H1 (cell line): ENCODE data around the gene PGAM5.

ENCODE experiments used
- CEBPB ChIP-seq: IDR thresholded peaks from 2 replicates; pipeline ENCODE4 v1.6.1; 2012; ENCODE audit warnings: low read depth, low read length
- EGR1 ChIP-seq: IDR thresholded peaks from 2 replicates; pipeline ENCODE4 v1.6.1; 2011; ENCODE audit warnings: low read depth, low read length, borderline replicate concordance
- EP300 ChIP-seq, 2 experiments: IDR thresholded peaks; 1 replicate in 1 of 2; 2 replicates in 1 of 2; pipeline ENCODE4 v1.6.1; 2011 to 2012; ENCODE audit warnings: low read depth in 2 of 2, low read length in 2 of 2, mild to moderate bottlenecking in 2 of 2, borderline replicate concordance in 1 of 2, inconsistent platforms in 1 of 2, moderate library complexity in 1 of 2
- HDAC6 ChIP-seq: IDR thresholded peaks from one replicate; pipeline ENCODE4 v1.7.1; 2012; ENCODE audit warnings: low read depth, mild to moderate bottlenecking, inconsistent platforms, low read length, moderate library complexity
- JUN ChIP-seq: IDR thresholded peaks from 2 replicates; pipeline ENCODE4 v1.6.1; 2011; ENCODE audit warnings: low read depth, mild to moderate bottlenecking, improper control_type of control experiment, low read length
- JUND ChIP-seq: IDR thresholded peaks from 2 replicates; pipeline ENCODE4 v1.6.1; 2011; ENCODE audit warnings: mild to moderate bottlenecking, improper control_type of control experiment, low read length
- KDM1A ChIP-seq: fragments of 200-600, 300-600 bp; sonication (generic); IDR thresholded peaks from 2 replicates; pipeline ENCODE4 v1.7.1; 2016; ENCODE audit warnings: mild to moderate bottlenecking, low read length, borderline replicate concordance
- POLR2AphosphoS5 ChIP-seq: IDR thresholded peaks from 2 replicates; pipeline ENCODE4 v1.6.1; 2011; ENCODE audit warnings: low read depth, low read length
- RAD21 ChIP-seq, 2 experiments: IDR thresholded peaks in 1 of 2; conservative IDR thresholded peaks in 1 of 2; 2 replicates each; pipeline ENCODE4 v1.6.1; 2011; ENCODE audit warnings: low read depth in 2 of 2, low read length in 2 of 2, improper control_type of control experiment in 1 of 2, inconsistent platforms in 1 of 2, mild to moderate bottlenecking in 1 of 2, moderate library complexity in 1 of 2
- RBBP5 ChIP-seq: IDR thresholded peaks from 2 replicates; pipeline ENCODE4 v1.7.1; 2012; ENCODE audit warnings: low read depth, mild to moderate bottlenecking, inconsistent platforms, low read length, moderate library complexity, borderline replicate concordance
- SUZ12 ChIP-seq: fragments of 200-600 bp; sonication (generic); IDR thresholded peaks from 2 replicates; pipeline ENCODE4 v1.6.1; 2012; ENCODE audit warnings: mild to moderate bottlenecking, inconsistent platforms, low read length, moderate library complexity, mixed read lengths
- TF ChIP-seq, protein P1 (sequence below), 3 experiments: IDR thresholded peaks; 1 replicate in 2 of 3; 2 replicates in 1 of 3; pipeline versions ENCODE4 v1.5.1 to v1.6.1; 2011; ENCODE audit warnings: low read length in 3 of 3, mild to moderate bottlenecking in 3 of 3, inconsistent platforms in 2 of 3, low read depth in 1 of 3, moderate library complexity in 1 of 3; ENCODE audit not compliant: insufficient read depth in 1 of 3; ENCODE audit errors: control extremely low read depth in 1 of 3
- TF ChIP-seq, protein P2 (sequence below): fragments of 300-600 bp; sonication (generic); IDR thresholded peaks from 2 replicates; pipeline ENCODE4 v1.7.1; 2012; ENCODE audit warnings: low read length, moderate library complexity, mild to moderate bottlenecking, inconsistent platforms; ENCODE audit not compliant: insufficient replicate concordance
- TF ChIP-seq, protein P3 (sequence below): IDR thresholded peaks from 2 replicates; pipeline ENCODE4 v1.6.1; 2011; ENCODE audit warnings: low read depth, mild to moderate bottlenecking, low read length; ENCODE audit not compliant: insufficient read depth

GRCh38 chr12:132686825-132687210 lies 23.8 kb upstream of the PGAM5 start:
- no peak for TF ChIP-seq CEBPB
- TF ChIP-seq JUN = no peak
- TF ChIP-seq, protein P1, sequence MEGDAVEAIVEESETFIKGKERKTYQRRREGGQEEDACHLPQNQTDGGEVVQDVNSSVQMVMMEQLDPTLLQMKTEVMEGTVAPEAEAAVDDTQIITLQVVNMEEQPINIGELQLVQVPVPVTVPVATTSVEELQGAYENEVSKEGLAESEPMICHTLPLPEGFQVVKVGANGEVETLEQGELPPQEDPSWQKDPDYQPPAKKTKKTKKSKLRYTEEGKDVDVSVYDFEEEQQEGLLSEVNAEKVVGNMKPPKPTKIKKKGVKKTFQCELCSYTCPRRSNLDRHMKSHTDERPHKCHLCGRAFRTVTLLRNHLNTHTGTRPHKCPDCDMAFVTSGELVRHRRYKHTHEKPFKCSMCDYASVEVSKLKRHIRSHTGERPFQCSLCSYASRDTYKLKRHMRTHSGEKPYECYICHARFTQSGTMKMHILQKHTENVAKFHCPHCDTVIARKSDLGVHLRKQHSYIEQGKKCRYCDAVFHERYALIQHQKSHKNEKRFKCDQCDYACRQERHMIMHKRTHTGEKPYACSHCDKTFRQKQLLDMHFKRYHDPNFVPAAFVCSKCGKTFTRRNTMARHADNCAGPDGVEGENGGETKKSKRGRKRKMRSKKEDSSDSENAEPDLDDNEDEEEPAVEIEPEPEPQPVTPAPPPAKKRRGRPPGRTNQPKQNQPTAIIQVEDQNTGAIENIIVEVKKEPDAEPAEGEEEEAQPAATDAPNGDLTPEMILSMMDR (IDR thresholded peaks at IDR 0.05; ENCODE audit: control extremely low read depth in 1 of 3, insufficient read depth in 1 of 3, low read depth in 1 of 3, low read length in 3 of 3) = no peak
- TF ChIP-seq POLR2AphosphoS5 = no peak
- TF ChIP-seq, protein P2, sequence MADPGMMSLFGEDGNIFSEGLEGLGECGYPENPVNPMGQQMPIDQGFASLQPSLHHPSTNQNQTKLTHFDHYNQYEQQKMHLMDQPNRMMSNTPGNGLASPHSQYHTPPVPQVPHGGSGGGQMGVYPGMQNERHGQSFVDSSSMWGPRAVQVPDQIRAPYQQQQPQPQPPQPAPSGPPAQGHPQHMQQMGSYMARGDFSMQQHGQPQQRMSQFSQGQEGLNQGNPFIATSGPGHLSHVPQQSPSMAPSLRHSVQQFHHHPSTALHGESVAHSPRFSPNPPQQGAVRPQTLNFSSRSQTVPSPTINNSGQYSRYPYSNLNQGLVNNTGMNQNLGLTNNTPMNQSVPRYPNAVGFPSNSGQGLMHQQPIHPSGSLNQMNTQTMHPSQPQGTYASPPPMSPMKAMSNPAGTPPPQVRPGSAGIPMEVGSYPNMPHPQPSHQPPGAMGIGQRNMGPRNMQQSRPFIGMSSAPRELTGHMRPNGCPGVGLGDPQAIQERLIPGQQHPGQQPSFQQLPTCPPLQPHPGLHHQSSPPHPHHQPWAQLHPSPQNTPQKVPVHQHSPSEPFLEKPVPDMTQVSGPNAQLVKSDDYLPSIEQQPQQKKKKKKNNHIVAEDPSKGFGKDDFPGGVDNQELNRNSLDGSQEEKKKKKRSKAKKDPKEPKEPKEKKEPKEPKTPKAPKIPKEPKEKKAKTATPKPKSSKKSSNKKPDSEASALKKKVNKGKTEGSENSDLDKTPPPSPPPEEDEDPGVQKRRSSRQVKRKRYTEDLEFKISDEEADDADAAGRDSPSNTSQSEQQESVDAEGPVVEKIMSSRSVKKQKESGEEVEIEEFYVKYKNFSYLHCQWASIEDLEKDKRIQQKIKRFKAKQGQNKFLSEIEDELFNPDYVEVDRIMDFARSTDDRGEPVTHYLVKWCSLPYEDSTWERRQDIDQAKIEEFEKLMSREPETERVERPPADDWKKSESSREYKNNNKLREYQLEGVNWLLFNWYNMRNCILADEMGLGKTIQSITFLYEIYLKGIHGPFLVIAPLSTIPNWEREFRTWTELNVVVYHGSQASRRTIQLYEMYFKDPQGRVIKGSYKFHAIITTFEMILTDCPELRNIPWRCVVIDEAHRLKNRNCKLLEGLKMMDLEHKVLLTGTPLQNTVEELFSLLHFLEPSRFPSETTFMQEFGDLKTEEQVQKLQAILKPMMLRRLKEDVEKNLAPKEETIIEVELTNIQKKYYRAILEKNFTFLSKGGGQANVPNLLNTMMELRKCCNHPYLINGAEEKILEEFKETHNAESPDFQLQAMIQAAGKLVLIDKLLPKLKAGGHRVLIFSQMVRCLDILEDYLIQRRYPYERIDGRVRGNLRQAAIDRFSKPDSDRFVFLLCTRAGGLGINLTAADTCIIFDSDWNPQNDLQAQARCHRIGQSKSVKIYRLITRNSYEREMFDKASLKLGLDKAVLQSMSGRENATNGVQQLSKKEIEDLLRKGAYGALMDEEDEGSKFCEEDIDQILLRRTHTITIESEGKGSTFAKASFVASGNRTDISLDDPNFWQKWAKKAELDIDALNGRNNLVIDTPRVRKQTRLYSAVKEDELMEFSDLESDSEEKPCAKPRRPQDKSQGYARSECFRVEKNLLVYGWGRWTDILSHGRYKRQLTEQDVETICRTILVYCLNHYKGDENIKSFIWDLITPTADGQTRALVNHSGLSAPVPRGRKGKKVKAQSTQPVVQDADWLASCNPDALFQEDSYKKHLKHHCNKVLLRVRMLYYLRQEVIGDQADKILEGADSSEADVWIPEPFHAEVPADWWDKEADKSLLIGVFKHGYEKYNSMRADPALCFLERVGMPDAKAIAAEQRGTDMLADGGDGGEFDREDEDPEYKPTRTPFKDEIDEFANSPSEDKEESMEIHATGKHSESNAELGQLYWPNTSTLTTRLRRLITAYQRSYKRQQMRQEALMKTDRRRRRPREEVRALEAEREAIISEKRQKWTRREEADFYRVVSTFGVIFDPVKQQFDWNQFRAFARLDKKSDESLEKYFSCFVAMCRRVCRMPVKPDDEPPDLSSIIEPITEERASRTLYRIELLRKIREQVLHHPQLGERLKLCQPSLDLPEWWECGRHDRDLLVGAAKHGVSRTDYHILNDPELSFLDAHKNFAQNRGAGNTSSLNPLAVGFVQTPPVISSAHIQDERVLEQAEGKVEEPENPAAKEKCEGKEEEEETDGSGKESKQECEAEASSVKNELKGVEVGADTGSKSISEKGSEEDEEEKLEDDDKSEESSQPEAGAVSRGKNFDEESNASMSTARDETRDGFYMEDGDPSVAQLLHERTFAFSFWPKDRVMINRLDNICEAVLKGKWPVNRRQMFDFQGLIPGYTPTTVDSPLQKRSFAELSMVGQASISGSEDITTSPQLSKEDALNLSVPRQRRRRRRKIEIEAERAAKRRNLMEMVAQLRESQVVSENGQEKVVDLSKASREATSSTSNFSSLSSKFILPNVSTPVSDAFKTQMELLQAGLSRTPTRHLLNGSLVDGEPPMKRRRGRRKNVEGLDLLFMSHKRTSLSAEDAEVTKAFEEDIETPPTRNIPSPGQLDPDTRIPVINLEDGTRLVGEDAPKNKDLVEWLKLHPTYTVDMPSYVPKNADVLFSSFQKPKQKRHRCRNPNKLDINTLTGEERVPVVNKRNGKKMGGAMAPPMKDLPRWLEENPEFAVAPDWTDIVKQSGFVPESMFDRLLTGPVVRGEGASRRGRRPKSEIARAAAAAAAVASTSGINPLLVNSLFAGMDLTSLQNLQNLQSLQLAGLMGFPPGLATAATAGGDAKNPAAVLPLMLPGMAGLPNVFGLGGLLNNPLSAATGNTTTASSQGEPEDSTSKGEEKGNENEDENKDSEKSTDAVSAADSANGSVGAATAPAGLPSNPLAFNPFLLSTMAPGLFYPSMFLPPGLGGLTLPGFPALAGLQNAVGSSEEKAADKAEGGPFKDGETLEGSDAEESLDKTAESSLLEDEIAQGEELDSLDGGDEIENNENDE = no peak
- TF ChIP-seq, protein P3, sequence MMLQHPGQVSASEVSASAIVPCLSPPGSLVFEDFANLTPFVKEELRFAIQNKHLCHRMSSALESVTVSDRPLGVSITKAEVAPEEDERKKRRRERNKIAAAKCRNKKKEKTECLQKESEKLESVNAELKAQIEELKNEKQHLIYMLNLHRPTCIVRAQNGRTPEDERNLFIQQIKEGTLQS = no peak
- no peak for TF ChIP-seq EGR1
- no peak for TF ChIP-seq RAD21 (IDR thresholded peaks at IDR 0.05 in 1 of 2, conservative IDR thresholded peaks at IDR 0.05 in 1 of 2; ENCODE audit: low read depth in 2 of 2, low read length in 2 of 2)
- no peak for TF ChIP-seq EP300 (IDR thresholded peaks at IDR 0.05; ENCODE audit: borderline replicate concordance in 1 of 2, low read depth in 2 of 2, low read length in 2 of 2)
- TF ChIP-seq HDAC6 = no peak
- no peak for TF ChIP-seq RBBP5
- no peak for TF ChIP-seq KDM1A
- TF ChIP-seq JUND = no peak
- no peak for TF ChIP-seq SUZ12
